CD4-positive, alpha-beta T cell (primary cell): Measurements from ENCODE around the gene KBTBD2. TPM values are rescaled to one million over a fixed set of nuclear protein-coding genes. Genes with fewer than 3 reads are reported as not detected.

ENCODE experiments used
- ATAC-seq: fragments of 200-7000 bp; cut with Tn5 transposase; one replicate; pipeline ENCODE4 v1.10.0; 2022; ENCODE audit warnings: mild to moderate bottlenecking; ENCODE audit not compliant: poor library complexity
- CTCF ChIA-PET: fragments of 350-600 bp; sonication (Branson Sonifier 250); formaldehyde crosslinking; loops from one replicate; lab custom pipeline; 2021; ENCODE audit warnings: antibody characterized with exemption, inconsistent platforms; lab: Charles Lee
- POLR2A ChIA-PET: fragments of 350-600 bp; sonication (Branson Sonifier 250); formaldehyde crosslinking; loops from one replicate; lab custom pipeline; 2021; ENCODE audit warnings: antibody characterized with exemption, inconsistent platforms; lab: Charles Lee
- DNase-seq, 14 experiments: peaks; one replicate each; pipeline ENCODE4 v3.0.0-alpha.2; 2013 to 2020; ENCODE audit warnings: mixed read lengths in 2 of 14
- H3K27ac ChIP-seq, 2 donors: one replicate each; pipeline versions ENCODE4 v1.5.1 to v1.7.0; 2013; ENCODE audit warnings: low read length in 2 of 2, low read depth in 1 of 2, mild to moderate bottlenecking in 1 of 2
- H3K27me3 ChIP-seq, 2 experiments: 1 replicate in 1 of 2; 2 replicates in 1 of 2; pipeline versions ENCODE4 v1.6.1 to v1.7.0; 2013; ENCODE audit warnings: low read length in 2 of 2, control low read depth in 1 of 2, mild to moderate bottlenecking in 1 of 2, moderate library complexity in 1 of 2; ENCODE audit not compliant: insufficient read depth in 2 of 2, control insufficient read depth in 1 of 2
- H3K36me3 ChIP-seq: one replicate; pipeline ENCODE4 v1.6.1; 2013; ENCODE audit warnings: low read length, control low read depth; ENCODE audit not compliant: insufficient read depth
- H3K4me1 ChIP-seq: one replicate; pipeline ENCODE4 v1.6.1; 2013; ENCODE audit warnings: low read length, control low read depth; ENCODE audit not compliant: insufficient read depth
- H3K4me3 ChIP-seq: one replicate; pipeline ENCODE4 v1.5.1; 2013; ENCODE audit warnings: mild to moderate bottlenecking, low read length, moderate library complexity
- H3K9me3 ChIP-seq, 2 experiments: 1 replicate in 1 of 2; 2 replicates in 1 of 2; pipeline versions ENCODE4 v1.6.1 to v1.7.0; 2013; ENCODE audit warnings: low read length in 2 of 2, mild to moderate bottlenecking in 2 of 2, control low read depth in 1 of 2, moderate library complexity in 1 of 2; ENCODE audit not compliant: control insufficient read depth in 1 of 2, insufficient read depth in 1 of 2
- H3K27ac Mint-ChIP-seq: one replicate; pipeline ENCODE4 v1.8.0; 2020; ENCODE audit warnings: mixed read lengths
- H3K27me3 Mint-ChIP-seq: one replicate; pipeline ENCODE4 v1.8.0; 2021; ENCODE audit warnings: mixed read lengths
- H3K36me3 Mint-ChIP-seq: one replicate; pipeline ENCODE4 v1.8.0; 2021; ENCODE audit warnings: low read depth, mixed read lengths
- H3K4me1 Mint-ChIP-seq: one replicate; pipeline ENCODE4 v1.8.0; 2021; ENCODE audit warnings: low read depth, mixed read lengths
- H3K4me3 Mint-ChIP-seq: one replicate; pipeline ENCODE4 v1.8.0; 2020; ENCODE audit warnings: mild to moderate bottlenecking, mixed read lengths
- H3K9me3 Mint-ChIP-seq: one replicate; pipeline ENCODE4 v1.8.0; 2020; ENCODE audit warnings: mixed read lengths
- CTCF ChIP-seq: fragments of 200-600 bp; IDR thresholded peaks from one replicate; pipeline ENCODE4 v1.8.0; 2022; ENCODE audit warnings: antibody characterized with exemption, mild to moderate bottlenecking
- intact Hi-C, 2 experiments: fragments of 100-400 bp; cut with DNase I in 1 of 2; cut with micrococcal nuclease in 1 of 2; formaldehyde crosslinking; loops; one replicate each; pipeline versions ENCODE4 v1.15.1 to v1.9.0; 2023 to 2025; cut with DNase I, micrococcal nuclease
- total RNA-seq, 174 experiments: library from RNA in 2 of 174; stranded (reverse) in 2 of 174; gene quantifications; one replicate each; pipeline ENCODE4 v1.2.3 and lab custom pipeline; 2021 to 2026

Gene KBTBD2
- total RNA-seq, 2 experiments from 2014 or later: 92.3 to 93.9 TPM

- no peak for TF ChIP-seq CTCF
- no peaks in the 10 kb centered on the region for H3K27me3 Mint-ChIP-seq
- peak in 13 of 14 experiments; percentile 5 to 87 (median 31) for DNase-seq
- no peaks in the 10 kb centered on the region for H3K27me3 ChIP-seq
- ChIA-PET POLR2A (interaction anchor here (0.7 to 6.3 kb wide), 21 partner anchors 10 to 402 kb away, joined by 3 to 113 read pairs (median 6); partner anchors contain the start of genes AVL9, LSM5, NT5C3A and RP9), CTCF (interaction anchor here (1.0 to 3.5 kb wide), 6 partner anchors 11 to 218 kb away, joined by 3 to 11 read pairs (median 8); partner anchors contain the start of gene RP9)
- peak; percentile 52 for ATAC-seq
- peak overlapping the region; percentile 96 to 99 for H3K27ac ChIP-seq
- H3K4me3 Mint-ChIP-seq: peak overlapping the region; percentile 96
- H3K4me1 ChIP-seq: peaks cover 37% of the 10 kb centered on the region
- no peaks in the 10 kb centered on the region for H3K9me3 Mint-ChIP-seq
- intact Hi-C loops: loop anchor here (2.0 to 5.0 kb wide), 7 partner anchors 13 to 398 kb away; partner anchors contain the start of genes LSM5 (in 2 of the 2), NT5C3A (in 2 of the 2), BBS9 (in 1 of the 2) and RP9 (in 1 of the 2)
- H3K4me1 Mint-ChIP-seq: peaks cover 73% of the 10 kb centered on the region
- H3K27ac Mint-ChIP-seq: peak overlapping the region; percentile 100
- H3K9me3 ChIP-seq: no peaks in the 10 kb centered on the region
- peaks cover 37% of the 10 kb centered on the region for H3K36me3 Mint-ChIP-seq
- H3K36me3 ChIP-seq: no peaks in the 10 kb centered on the region
- peak overlapping the region; percentile 77 for H3K4me3 ChIP-seq
These were observed 1.4 kb downstream of the KBTBD2 start for GRCh38 chr7:32890010-32890792.

- POLR2A ChIA-PET: interaction anchor here (5.6 to 6.3 kb wide), 2 partner anchors 16 to 54 kb away, joined by 55 to 113 read pairs; no protein-coding TSS in a partner anchor
- Histone ChIP-seq H3K4me1 (peaks cover 42% of the 10 kb centered on the region), H3K27ac (no peak overlapping the region), H3K27me3 (no peaks in the 10 kb centered on the region), H3K4me3 (no peak overlapping the region), H3K36me3 (no peaks in the 10 kb centered on the region), H3K9me3 (no peaks in the 10 kb centered on the region)
- DNase-seq: no peak
- no peaks in the 10 kb centered on the region for H3K27me3 Mint-ChIP-seq
- ATAC-seq: no peak
- intact Hi-C loops: loop anchor here in 1 of 2 experiments (5.0 kb wide), 2 partner anchors 41 to 164 kb away; no protein-coding TSS in a partner anchor
- peak overlapping the region; percentile 100 for H3K27ac Mint-ChIP-seq
- H3K9me3 Mint-ChIP-seq: no peaks in the 10 kb centered on the region
- peaks cover 37% of the 10 kb centered on the region for H3K36me3 Mint-ChIP-seq
- peaks cover 78% of the 10 kb centered on the region for H3K4me1 Mint-ChIP-seq
- no peak for TF ChIP-seq CTCF
- CTCF ChIA-PET: interaction anchor here (1.3 to 1.4 kb wide), 2 partner anchors 42 to 88 kb away, joined by 3 to 7 read pairs; no protein-coding TSS in a partner anchor
- H3K4me3 Mint-ChIP-seq: peak overlapping the region; percentile 77
These were observed 3.1 kb downstream of the KBTBD2 start for GRCh38 chr7:32888505-32888904.

GRCh38 chr7:32887395-32887794 lies 4.2 kb downstream of the KBTBD2 start:
- H3K27ac ChIP-seq: no peak overlapping the region
- POLR2A ChIA-PET: no interaction called here
- Mint-ChIP-seq H3K4me1 (peaks cover 76% of the 10 kb centered on the region), H3K4me3 (peak overlapping the region; percentile 60), H3K36me3 (peaks cover 37% of the 10 kb centered on the region), H3K9me3 (no peaks in the 10 kb centered on the region), H3K27me3 (no peaks in the 10 kb centered on the region), H3K27ac (peak overlapping the region; percentile 100)
- H3K4me1 ChIP-seq: peaks cover 37% of the 10 kb centered on the region
- no peaks in the 10 kb centered on the region for H3K27me3 ChIP-seq
- ATAC-seq (no peak), DNase-seq (no peak)
- H3K36me3 ChIP-seq: no peaks in the 10 kb centered on the region
- intact Hi-C loops: loop anchor here in 1 of 2 experiments (2.0 to 5.0 kb wide), 3 partner anchors 40 to 241 kb away; partner anchors contain the start of gene BBS9
- no peak overlapping the region for H3K4me3 ChIP-seq
- TF ChIP-seq CTCF: no peak
- H3K9me3 ChIP-seq: no peaks in the 10 kb centered on the region
- CTCF ChIA-PET: no interaction called here
